Pancreas (tissue), 10 donors: ENCODE data around the gene SDK1. TPM values are rescaled to one million over a fixed set of nuclear protein-coding genes. Genes with fewer than 3 reads are reported as not detected.

ENCODE experiments used
- ATAC-seq, 4 donors: fragments of 200-7000 bp; cut with Tn5 transposase; one replicate each; pipeline versions ENCODE4 v1.8.0 to v1.9.1; 2020; ENCODE audit warnings: mild to moderate bottlenecking in 4 of 4, moderate library complexity in 4 of 4
- DNase-seq, 6 donors: peaks; one replicate each; pipeline ENCODE4 v3.0.0-alpha.2; 2020
- FAIRE-seq: peaks from 2 replicates; lab custom pipeline; 2012; peaks lifted over from hg19 to GRCh38; lab: Jason Lieb, UNC
- H3K27ac ChIP-seq, 4 donors: fragments of 200-600 bp; sonication (generic); 1 replicate in 3 of 4; 2 replicates in 1 of 4; pipeline versions ENCODE4 v1.5.0 to v1.8.0; 2020
- H3K27me3 ChIP-seq, 4 donors: fragments of 200-600 bp; one replicate each; pipeline ENCODE4 v1.8.0; 2021
- H3K36me3 ChIP-seq, 3 donors: fragments of 200-600 bp; sonication (generic) in 1 of 3; one replicate each; pipeline versions ENCODE4 v1.5.0 to v1.8.0; 2020 to 2021
- H3K4me1 ChIP-seq, 3 donors: fragments of 200-600 bp; one replicate each; pipeline ENCODE4 v1.8.0; 2021
- H3K4me3 ChIP-seq, 4 donors: fragments of 200-600 bp; sonication (generic) in 2 of 4; one replicate each; pipeline versions ENCODE4 v1.5.0 to v1.8.0; 2020 to 2021
- H3K9me3 ChIP-seq, 4 donors: fragments of 200-600 bp; one replicate each; pipeline ENCODE4 v1.8.0; 2021
- CTCF ChIP-seq, 4 donors: fragments of 200-600 bp; sonication (generic) in 3 of 4; IDR thresholded peaks; one replicate each; pipeline versions ENCODE4 v1.5.0 to v1.8.0; 2021; ENCODE audit warnings: antibody characterized with exemption in 4 of 4
- WGBS, 2 donors: extraction: QIAGEN DNeasy Blood & Tissue Kit; methylation state at CpG; one replicate each; pipeline ENCODE4 v1.1.7; 2013; 5-methylcytosine and 5-hydroxymethylcytosine counted together
- intact Hi-C, 3 donors: fragments of 100-400 bp; cut with DNase I; formaldehyde crosslinking; loops; one replicate each; pipeline versions ENCODE4 v1.11.1 to v1.14.2; 2022
- polyA plus RNA-seq, 2 donors: library from polyadenylated mRNA; stranded (reverse); fragments of 200-250 nt; gene quantifications; one replicate each; pipeline ENCODE4 v1.2.3, GENCODE V29; 2013
- total RNA-seq, 6 donors: library from RNA; stranded (reverse); fragmentation: NEBNext Ultra II Directional in 4 of 6; extraction: Animal tissue kit (Norgen Biotek cat#: 25700) in 4 of 6; gene quantifications; one replicate each; pipeline versions ENCODE4 v1.2.1 to v1.2.4, GENCODE V29; 2021 to 2023
- donor health status: healthy with polysubstance abuse.
- donor health status: DM: no; HTN: no; CAD: no; lungs with moderate emphysema.
- donor health status: DM: no; HTN: no; CAD: no.
- donor health status: control.
- donor health status: control.
- donor health status: Bipolar disorder and iron deficiency.
- donor health status: DM: yes; HTN: yes; CAD: no.
- donor health status: DM: no; HTN: no; CAD: no.
- donor health status: DM: no; HTN: no; CAD: no.
- donor health status: DM: yes; HTN: yes; CAD: no.

The SDK1 gene
- total and polyA plus RNA-seq, 8 donors, result 10.8 to 30.8 (median 19.8) TPM

DNA sequence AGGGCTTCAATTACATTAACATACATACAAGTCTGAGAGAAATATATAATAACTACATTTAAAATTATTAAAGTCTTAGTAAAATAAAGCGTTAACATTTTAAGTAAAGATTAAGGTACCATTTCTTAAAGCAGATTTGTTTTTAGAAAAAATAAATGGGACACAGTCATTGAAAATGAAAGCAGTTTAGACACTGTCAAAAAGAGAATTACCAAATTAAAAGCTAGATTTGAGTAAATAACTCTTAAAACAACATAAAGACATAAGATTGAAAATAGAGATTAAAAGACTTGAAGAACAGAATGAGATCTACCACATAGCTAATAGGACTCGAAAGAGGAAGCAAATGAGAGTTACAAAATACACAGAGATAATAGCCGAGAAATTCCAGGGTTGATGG is 818.8 kb downstream of the SDK1 start:
- H3K27me3 ChIP-seq, result no peaks in the 10 kb centered on the region
- DNase-seq, result no peak
- TF ChIP-seq CTCF (IDR thresholded peaks at IDR 0.05), result no peak
- no peak for FAIRE-seq
- ATAC-seq, result no peak
- intact Hi-C loops, result no loop called here
- WGBS, 2 donors, result 96% methylated on average over 3 of the region's 3 CpGs
- H3K27ac ChIP-seq, result no peak overlapping the region
- H3K36me3 ChIP-seq, result peaks cover 0 to under 1% (median 0%) of the 10 kb centered on the region in 3 donors
- no peak overlapping the region for H3K4me3 ChIP-seq
- peaks cover 0 to 4% (median 0%) of the 10 kb centered on the region in 4 donors for H3K9me3 ChIP-seq
- H3K4me1 ChIP-seq, result no peaks in the 10 kb centered on the region

DNA sequence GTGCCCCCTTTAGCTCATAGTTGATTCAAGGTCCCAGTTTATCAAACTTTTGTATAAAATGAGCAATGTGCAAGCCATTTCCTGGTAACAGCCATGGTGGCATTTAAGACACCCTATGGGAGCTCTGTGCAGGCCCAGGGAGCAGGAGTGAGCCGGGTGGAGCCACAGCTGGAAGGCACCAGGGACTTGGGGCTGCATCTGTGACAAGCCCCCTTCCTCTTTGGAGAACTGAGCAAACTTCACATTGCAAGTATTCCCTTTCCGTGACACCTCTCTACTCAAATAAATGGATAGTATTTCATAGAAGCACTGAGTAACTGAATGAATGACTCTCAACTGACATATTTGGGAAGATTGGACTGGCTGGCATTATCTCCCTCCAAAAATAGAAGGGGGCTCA is 822.3 kb downstream of the SDK1 start:
- no peak for TF ChIP-seq CTCF (IDR thresholded peaks at IDR 0.05)
- intact Hi-C loops, result no loop called here
- WGBS, 2 donors, result 95% methylated on average over 2 of the region's 2 CpGs
- no peaks in the 10 kb centered on the region for H3K27me3 ChIP-seq
- peaks cover 0 to 4% (median 0%) of the 10 kb centered on the region in 4 donors for H3K9me3 ChIP-seq
- FAIRE-seq, result no peak
- DNase-seq, result no peak
- peaks cover 0 to 2% (median 0%) of the 10 kb centered on the region in 3 donors for H3K36me3 ChIP-seq
- H3K4me1 ChIP-seq, result no peaks in the 10 kb centered on the region
- ATAC-seq, result no peak
- no peak overlapping the region for H3K27ac ChIP-seq
- H3K4me3 ChIP-seq, result no peak overlapping the region

GRCh38 chr7:4123823-4124222 is 822.8 kb downstream of the SDK1 start:
- H3K36me3 ChIP-seq, result peaks cover 0 to 2% (median 0%) of the 10 kb centered on the region in 3 donors
- no peaks in the 10 kb centered on the region for H3K27me3 ChIP-seq
- no peak for TF ChIP-seq CTCF (IDR thresholded peaks at IDR 0.05)
- FAIRE-seq, result no peak
- H3K27ac ChIP-seq, result no peak overlapping the region
- no peak for ATAC-seq
- 95 to 97% methylated on average over 8 of the region's 8 CpGs for WGBS, 2 donors
- H3K9me3 ChIP-seq, result peaks cover 0 to 4% (median 0%) of the 10 kb centered on the region in 4 donors
- intact Hi-C loops, result no loop called here
- no peak overlapping the region for H3K4me3 ChIP-seq
- peak in 1 of 6 donors; percentile 28 for DNase-seq
- H3K4me1 ChIP-seq, result no peaks in the 10 kb centered on the region

DNA sequence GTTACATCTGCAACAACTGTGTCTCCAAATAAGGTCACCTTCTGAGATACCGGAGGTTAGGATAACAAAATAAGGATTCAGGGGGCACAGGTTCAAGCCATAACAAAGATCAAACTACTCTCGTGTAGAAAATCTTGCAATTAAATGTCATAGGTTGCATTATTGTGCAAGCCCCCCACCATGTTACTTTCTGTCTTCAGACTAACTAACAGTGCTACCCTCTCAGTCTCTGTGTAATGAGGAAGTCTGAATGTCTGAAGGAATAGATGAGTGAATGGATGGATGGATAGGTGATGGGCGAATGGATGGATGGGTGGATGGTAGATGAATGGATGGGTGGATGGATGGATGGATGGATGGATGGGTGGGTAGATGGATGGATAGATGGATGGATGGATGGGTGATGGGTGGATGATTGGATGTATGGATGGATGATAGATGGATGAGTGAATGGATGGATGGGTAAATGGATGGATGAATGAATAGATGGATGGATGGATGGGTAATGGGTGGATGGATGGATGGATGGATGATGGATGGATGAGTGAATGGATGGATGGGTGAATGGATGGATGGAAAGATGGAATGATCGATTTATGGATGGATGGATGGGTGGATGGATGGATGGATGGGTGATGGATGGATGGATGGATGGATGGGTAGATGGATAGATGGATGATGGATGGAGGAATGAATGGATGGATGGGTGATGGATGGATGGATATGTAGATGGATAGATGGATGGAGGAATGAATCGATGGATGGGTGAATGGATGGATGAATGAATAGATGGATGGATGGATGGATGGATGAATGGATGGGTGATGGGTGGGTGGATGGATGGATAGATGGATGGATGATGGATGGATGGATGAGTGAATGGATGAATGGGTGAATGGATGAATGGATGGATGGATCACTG is 823.8 kb downstream of the SDK1 start:
- Histone ChIP-seq H3K27me3 (no peaks in the 10 kb centered on the region), H3K36me3 (peaks cover 0 to 2% (median 0%) of the 10 kb centered on the region in 3 donors), H3K4me1 (no peaks in the 10 kb centered on the region), H3K27ac (no peak overlapping the region), H3K9me3 (peaks cover 0 to 4% (median 0%) of the 10 kb centered on the region in 4 donors), H3K4me3 (no peak overlapping the region)
- WGBS, 2 donors, result 92 to 96% methylated on average over 5 of the region's 5 CpGs
- DNase-seq (no peak), ATAC-seq (no peak), FAIRE-seq (no peak)
- TF ChIP-seq CTCF (IDR thresholded peaks at IDR 0.05), result no peak
- intact Hi-C loops, result no loop called here
